ENCODE measurements around the gene MAS1L.

GRCh38 chr6:29506446-29507067 is 18.8 kb upstream of the MAS1L start:
- TF ChIP-seq CTCF (IDR thresholded peaks at IDR 0.05; ENCODE audit: insufficient read depth, low read length, poor library complexity, severe bottlenecking) (no peak), EZH2phosphoT487 (conservative IDR thresholded peaks at IDR 0.05; ENCODE audit: low read length) (no peak)
